ENCODE measurements around the gene AHSG. TPM values are rescaled to one million over a fixed set of nuclear protein-coding genes. Genes with fewer than 3 reads are reported as not detected.

Gene AHSG
- total RNA-seq, 1 donor from 2014 or later, result 0.53 TPM

GRCh38 chr3:186646841-186647240 is 34.0 kb downstream of the AHSG start:
- intact Hi-C loops (cut with DNase I), result no loop called here
- Histone ChIP-seq H3K27ac (no peak overlapping the region), H3K4me3 (no peak overlapping the region), H3K4me1 (no peaks in the 10 kb centered on the region), H3K9me3 (no peaks in the 10 kb centered on the region), H3K36me3 (no peaks in the 10 kb centered on the region), H3K27me3 (no peaks in the 10 kb centered on the region)
- DNase-seq (ENCODE audit: low spot score in 2 of 2), result no peak
- TF ChIP-seq CTCF (IDR thresholded peaks at IDR 0.05), result no peak

- TF ChIP-seq CTCF (IDR thresholded peaks at IDR 0.05), result no peak
- Histone ChIP-seq H3K36me3 (no peaks in the 10 kb centered on the region), H3K27ac (no peak overlapping the region), H3K9me3 (no peaks in the 10 kb centered on the region), H3K4me1 (no peaks in the 10 kb centered on the region), H3K27me3 (no peaks in the 10 kb centered on the region), H3K4me3 (no peak overlapping the region)
- no peak for DNase-seq (ENCODE audit: low spot score in 2 of 2)
- intact Hi-C loops (cut with DNase I), result no loop called here
These were observed 36.0 kb downstream of the AHSG start for GRCh38 chr3:186648851-186649250.

- H3K9me3 ChIP-seq, result no peaks in the 10 kb centered on the region
- no peaks in the 10 kb centered on the region for H3K27me3 ChIP-seq
- no peak for DNase-seq (ENCODE audit: low spot score in 2 of 2)
- no peak overlapping the region for H3K4me3 ChIP-seq
- intact Hi-C loops (cut with DNase I), result no loop called here
- no peak for TF ChIP-seq CTCF (IDR thresholded peaks at IDR 0.05)
- no peak overlapping the region for H3K27ac ChIP-seq
- H3K4me1 ChIP-seq, result no peaks in the 10 kb centered on the region
- no peaks in the 10 kb centered on the region for H3K36me3 ChIP-seq
These were observed 38.9 kb downstream of the AHSG start for GRCh38 chr3:186651678-186652215.

- H3K9me3 ChIP-seq, result no peaks in the 10 kb centered on the region
- H3K4me3 ChIP-seq, result no peak overlapping the region
- no peak for TF ChIP-seq CTCF (IDR thresholded peaks at IDR 0.05)
- intact Hi-C loops (cut with DNase I), result no loop called here
- DNase-seq (ENCODE audit: low spot score in 2 of 2), result no peak
- no peak overlapping the region for H3K27ac ChIP-seq
- H3K36me3 ChIP-seq, result no peaks in the 10 kb centered on the region
- no peaks in the 10 kb centered on the region for H3K27me3 ChIP-seq
- H3K4me1 ChIP-seq, result no peaks in the 10 kb centered on the region
These were observed 40.3 kb downstream of the AHSG start for GRCh38 chr3:186653080-186653707.

GRCh38 chr3:186653984-186654383 is 41.1 kb downstream of the AHSG start:
- Histone ChIP-seq H3K27ac (no peak overlapping the region), H3K9me3 (no peaks in the 10 kb centered on the region), H3K36me3 (no peaks in the 10 kb centered on the region), H3K27me3 (no peaks in the 10 kb centered on the region), H3K4me1 (no peaks in the 10 kb centered on the region), H3K4me3 (no peak overlapping the region)
- intact Hi-C loops (cut with DNase I), result no loop called here
- no peak for DNase-seq (ENCODE audit: low spot score in 2 of 2)
- no peak for TF ChIP-seq CTCF (IDR thresholded peaks at IDR 0.05)
